ENCODE data around the gene HSPA9. TPM values are rescaled to one million over a fixed set of nuclear protein-coding genes. Genes with fewer than 3 reads are reported as not detected.
A peak's percentile ranks its signal among the peaks of the same experiment; 100 is the strongest.
"Not testable (repeated sequence)": the region's sequence is repeated elsewhere in the genome, so short reads cannot be mapped to it uniquely, and the experiment has no call there.

HSPA9 gene
- total RNA-seq, 2 donors from 2014 or later = 291 to 305 TPM

- H3K4me1 Mint-ChIP-seq = peaks cover 33% of the 10 kb centered on the region
- peak overlapping the region; percentile 69 for H3K27ac Mint-ChIP-seq
- H3K36me3 Mint-ChIP-seq (ENCODE audit: low read depth) = peaks cover 4% of the 10 kb centered on the region
Measured at GRCh38 chr5:138527170-138527569, 48.0 kb downstream of the HSPA9 start.

GRCh38 chr5:138523406-138523805, 51.8 kb downstream of the HSPA9 start:
- no peak for DNase-seq
- Mint-ChIP-seq H3K36me3 (ENCODE audit: low read depth) (peaks cover 2% of the 10 kb centered on the region), H3K4me3 (no peak overlapping the region), H3K4me1 (peaks cover 27% of the 10 kb centered on the region), H3K27me3 (no peaks in the 10 kb centered on the region), H3K27ac (peak overlapping the region; percentile 16)
- ATAC-seq = no peak
- no peaks in the 10 kb centered on the region for H3K9me3 ChIP-seq (ENCODE audit: control insufficient read depth, low read length, poor library complexity, severe bottlenecking)

More at GRCh38 chr5:138527170-138527569, 48.0 kb downstream of the HSPA9 start:
- no peaks in the 10 kb centered on the region for H3K9me3 ChIP-seq (ENCODE audit: control insufficient read depth, low read length, poor library complexity, severe bottlenecking)
- DNase-seq = no peak
- Mint-ChIP-seq H3K4me3 (no peak overlapping the region), H3K27me3 (no peaks in the 10 kb centered on the region)
- ATAC-seq = no peak

- Mint-ChIP-seq H3K4me1 (peaks cover 23% of the 10 kb centered on the region), H3K4me3 (peak overlapping the region; percentile 15), H3K27ac (no peak overlapping the region), H3K27me3 (no peaks in the 10 kb centered on the region), H3K36me3 (ENCODE audit: low read depth) (peaks cover 4% of the 10 kb centered on the region)
- no peaks in the 10 kb centered on the region for H3K9me3 ChIP-seq (ENCODE audit: control insufficient read depth, low read length, poor library complexity, severe bottlenecking)
- ATAC-seq (no peak), DNase-seq (no peak)
Measured at GRCh38 chr5:138520971-138521370, 54.2 kb downstream of the HSPA9 start.

GRCh38 chr5:138517437-138517836, 57.8 kb downstream of the HSPA9 start:
- DNase-seq (no peak), ATAC-seq (no peak)
- Mint-ChIP-seq H3K36me3 (ENCODE audit: low read depth) (peaks cover 2% of the 10 kb centered on the region), H3K4me1 (peaks cover 15% of the 10 kb centered on the region), H3K27me3 (no peaks in the 10 kb centered on the region), H3K4me3 (no peak overlapping the region), H3K27ac (no peak overlapping the region)
- H3K9me3 ChIP-seq (ENCODE audit: control insufficient read depth, low read length, poor library complexity, severe bottlenecking) = no peaks in the 10 kb centered on the region

- peaks cover 12% of the 10 kb centered on the region for H3K4me1 Mint-ChIP-seq
- peak overlapping the region; percentile 19 for H3K27ac Mint-ChIP-seq
- no peaks in the 10 kb centered on the region for H3K9me3 ChIP-seq (ENCODE audit: control insufficient read depth, low read length, poor library complexity, severe bottlenecking)
- no peak overlapping the region for H3K4me3 Mint-ChIP-seq
- ATAC-seq (no peak), DNase-seq (no peak)
- H3K27me3 Mint-ChIP-seq = no peaks in the 10 kb centered on the region
- peaks cover 2% of the 10 kb centered on the region for H3K36me3 Mint-ChIP-seq (ENCODE audit: low read depth)
Measured at GRCh38 chr5:138515556-138516245, 59.5 kb downstream of the HSPA9 start.

- ATAC-seq (no peak), DNase-seq (no peak)
- Mint-ChIP-seq H3K27me3 (no peaks in the 10 kb centered on the region), H3K27ac (no peak overlapping the region), H3K36me3 (ENCODE audit: low read depth) (peaks cover 9% of the 10 kb centered on the region), H3K4me1 (peaks cover 8% of the 10 kb centered on the region), H3K4me3 (peak overlapping the region; percentile 12)
- H3K9me3 ChIP-seq (ENCODE audit: control insufficient read depth, low read length, poor library complexity, severe bottlenecking) = no peaks in the 10 kb centered on the region
Measured at GRCh38 chr5:138514021-138514420, 61.2 kb downstream of the HSPA9 start.

- no peak for DNase-seq
- H3K9me3 ChIP-seq (ENCODE audit: control insufficient read depth, low read length, poor library complexity, severe bottlenecking) = no peaks in the 10 kb centered on the region
- H3K4me1 Mint-ChIP-seq = peaks cover 2% of the 10 kb centered on the region
- no peak for ATAC-seq
- no peak overlapping the region for H3K4me3 Mint-ChIP-seq
- no peaks in the 10 kb centered on the region for H3K27me3 Mint-ChIP-seq
- no peak overlapping the region for H3K27ac Mint-ChIP-seq
- H3K36me3 Mint-ChIP-seq (ENCODE audit: low read depth) = peaks cover 8% of the 10 kb centered on the region
Measured at GRCh38 chr5:138508958-138509357, 66.2 kb downstream of the HSPA9 start.

GRCh38 chr5:138507485-138507884, 67.7 kb downstream of the HSPA9 start:
- not testable (repeated sequence) for H3K4me1 Mint-ChIP-seq; ATAC-seq; H3K27ac Mint-ChIP-seq; H3K9me3 ChIP-seq (ENCODE audit: control insufficient read depth, low read length, poor library complexity, severe bottlenecking); H3K27me3 Mint-ChIP-seq; H3K36me3 Mint-ChIP-seq (ENCODE audit: low read depth); H3K4me3 Mint-ChIP-seq; DNase-seq

- ATAC-seq (no peak), DNase-seq (no peak)
- H3K4me1 Mint-ChIP-seq = peaks cover 2% of the 10 kb centered on the region
- H3K27me3 Mint-ChIP-seq = no peaks in the 10 kb centered on the region
- H3K36me3 Mint-ChIP-seq (ENCODE audit: low read depth) = peaks cover 8% of the 10 kb centered on the region
- H3K9me3 ChIP-seq (ENCODE audit: control insufficient read depth, low read length, poor library complexity, severe bottlenecking) = no peaks in the 10 kb centered on the region
- H3K27ac Mint-ChIP-seq = no peak overlapping the region
- H3K4me3 Mint-ChIP-seq = no peak overlapping the region
Measured at GRCh38 chr5:138506370-138507306, 68.6 kb downstream of the HSPA9 start.

- peak overlapping the region; percentile 63 for H3K27ac Mint-ChIP-seq
Measured at GRCh38 chr5:138504799-138505198, 70.4 kb downstream of the HSPA9 start.

More at GRCh38 chr5:138504799-138505198, 70.4 kb downstream of the HSPA9 start:
- no peaks in the 10 kb centered on the region for H3K27me3 Mint-ChIP-seq
- peaks cover 2% of the 10 kb centered on the region for H3K4me1 Mint-ChIP-seq
- H3K9me3 ChIP-seq (ENCODE audit: control insufficient read depth, low read length, poor library complexity, severe bottlenecking) = no peaks in the 10 kb centered on the region
- DNase-seq (no peak), ATAC-seq (no peak)
- H3K4me3 Mint-ChIP-seq = peak overlapping the region; percentile 66
- peaks cover 4% of the 10 kb centered on the region for H3K36me3 Mint-ChIP-seq (ENCODE audit: low read depth)

Other genes with a start within 250 kb of the HSPA9 start
- gene CDC25C, start 243.6 kb downstream of the HSPA9 start, total RNA-seq = not detected
- 10 to 100 TPM; 50.1 to 59.8 TPM for gene FAM53C, start 237.1 kb downstream of the HSPA9 start, total RNA-seq
- 10 to 100 TPM; 74.0 to 74.5 TPM for gene KDM3B, start 222.7 kb downstream of the HSPA9 start, total RNA-seq
- under 1 TPM in 1 of 2 donors, not detected in 1; 0.40 TPM for gene REEP2, start 136.3 kb downstream of the HSPA9 start, total RNA-seq
- gene EGR1, start 109.9 kb downstream of the HSPA9 start, total RNA-seq = 10 to 100 TPM; 24.2 to 30.6 TPM
- 100 to 1,000 TPM; 150 to 165 TPM for gene ETF1, start 32.2 kb downstream of the HSPA9 start, total RNA-seq
- gene CTNNA1, start 178.0 kb upstream of the HSPA9 start, total RNA-seq = 10 to 100 TPM; 13.7 to 20.9 TPM

All from T-helper 17 cell (primary cell).